ENCODE data around the gene THSD4.
"Not testable (repeated sequence)": the region's sequence is repeated elsewhere in the genome, so short reads cannot be mapped to it uniquely, and the experiment has no call there.

THSD4 gene

DNA sequence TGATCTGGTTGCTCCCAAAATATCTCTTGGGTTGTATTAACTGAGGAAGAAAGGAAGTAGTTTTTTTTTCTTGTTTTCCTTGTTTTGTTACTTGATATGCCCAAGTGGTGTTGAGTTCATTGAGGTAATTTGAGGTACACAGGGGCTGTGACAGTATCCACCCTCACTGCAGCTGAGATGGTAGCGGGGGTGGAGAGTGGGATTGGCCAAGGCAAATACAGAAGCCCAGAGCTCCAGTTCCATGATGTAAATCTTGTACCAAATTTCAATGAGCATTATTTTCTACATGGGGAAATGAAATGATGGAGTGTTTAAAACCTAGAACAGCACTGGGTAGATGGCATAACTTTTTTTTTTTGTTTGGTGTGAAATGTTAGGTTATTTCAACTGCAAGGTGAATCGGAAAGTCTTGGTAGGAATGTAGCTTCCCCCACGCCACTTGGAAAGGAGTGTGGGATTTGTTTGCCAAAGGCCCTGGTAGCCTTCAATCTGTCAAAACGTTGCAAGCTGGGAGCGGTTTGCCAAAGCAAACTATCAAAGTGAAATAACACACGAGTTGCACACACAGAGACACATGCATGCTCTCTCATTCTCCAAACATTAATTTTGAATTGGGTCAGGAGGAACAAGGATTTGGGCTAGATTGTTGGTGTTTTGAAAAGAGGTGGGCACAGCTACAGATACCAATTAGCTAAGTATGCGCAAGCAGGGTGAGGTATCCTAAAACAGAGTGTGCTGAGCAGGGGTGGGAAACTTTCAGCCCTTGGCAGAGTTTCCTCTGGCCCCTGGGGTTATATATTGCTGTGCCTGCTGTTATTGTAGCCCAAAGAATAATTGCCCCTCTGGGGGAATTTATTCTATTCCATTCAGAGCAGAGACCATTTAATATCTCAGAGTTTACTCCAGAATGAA lies 34.6 kb downstream of the THSD4 start:
- no peak for DNase-seq (ENCODE audit: low read depth)

DNA sequence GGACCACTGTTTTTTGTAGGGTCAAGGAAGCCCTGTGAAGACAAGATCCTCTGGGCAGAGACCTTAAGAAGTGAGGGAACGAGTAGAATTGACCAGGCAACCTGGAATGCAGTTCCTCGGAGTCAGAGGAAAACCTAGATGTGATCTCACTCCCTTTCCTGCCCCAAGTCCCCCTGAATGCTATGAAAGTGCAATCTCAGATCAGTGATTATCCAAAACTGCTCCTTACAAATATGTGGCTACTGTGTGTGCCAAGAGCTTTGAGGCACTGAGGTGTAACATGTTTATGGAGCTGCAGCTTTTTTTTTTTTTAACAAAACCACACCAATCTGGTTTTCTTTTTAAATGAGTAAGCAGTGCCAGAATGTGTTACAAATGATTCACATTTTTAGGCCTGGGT lies 35.8 kb downstream of the THSD4 start:
- DNase-seq (ENCODE audit: low read depth), result no peak

DNA sequence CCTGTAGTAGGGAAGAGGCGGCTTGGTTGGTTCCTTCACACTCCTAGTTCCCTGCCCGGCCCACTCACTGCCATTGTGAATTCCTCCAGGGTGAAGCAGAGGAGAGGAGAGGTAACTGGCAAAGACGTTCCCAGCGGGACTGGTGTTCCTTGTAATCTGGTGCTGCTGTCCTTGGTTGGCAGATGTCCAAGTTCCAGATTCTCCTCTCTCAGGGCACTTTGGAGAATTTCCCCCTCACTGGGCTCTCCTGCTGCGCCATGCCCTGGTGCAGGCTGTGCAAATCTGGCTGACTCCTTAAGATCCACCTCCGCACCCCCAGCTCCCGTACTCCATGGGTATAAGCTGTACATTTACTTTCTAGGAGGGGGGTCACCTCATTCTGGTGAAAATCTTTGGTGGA lies 37.3 kb downstream of the THSD4 start:
- DNase-seq (ENCODE audit: low read depth), result no peak

GRCh38 chr15:71153823-71154524 lies 38.7 kb downstream of the THSD4 start:
- no peak for DNase-seq (ENCODE audit: low read depth)

DNA sequence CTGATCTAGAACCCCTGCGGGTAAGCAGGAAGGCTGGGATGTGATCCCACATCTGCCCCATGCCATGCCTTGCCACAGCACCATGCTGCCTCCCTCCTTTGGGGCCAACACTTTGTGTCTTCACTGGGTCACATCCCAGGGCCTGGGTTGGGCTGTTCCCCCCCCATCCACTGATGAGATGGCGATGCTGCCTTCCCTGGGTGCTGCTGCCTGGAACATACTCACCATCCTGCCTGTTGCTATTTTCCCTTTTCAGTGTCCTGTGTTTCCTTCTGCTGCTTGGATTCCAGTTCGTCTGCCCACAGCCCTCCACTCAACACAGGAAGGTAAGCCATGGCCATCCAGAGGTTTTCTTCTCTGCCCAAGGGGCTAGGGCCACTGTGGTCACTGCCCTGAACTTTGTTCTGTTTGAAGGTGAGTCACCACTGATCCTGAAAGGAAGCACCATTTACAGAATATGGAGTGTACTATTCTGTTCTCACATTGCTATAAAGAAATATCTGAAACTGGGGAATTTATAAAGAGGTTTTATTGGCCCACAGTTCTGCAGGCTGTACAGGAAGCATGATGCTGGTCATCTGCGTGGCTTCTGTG lies 39.4 kb downstream of the THSD4 start:
- no peak for DNase-seq (ENCODE audit: low read depth)

GRCh38 chr15:71155534-71155933 lies 40.3 kb downstream of the THSD4 start:
- no peak for DNase-seq (ENCODE audit: low read depth)

- DNase-seq (ENCODE audit: low read depth), result no peak
Observed at GRCh38 chr15:71160976-71161375, 45.7 kb downstream of the THSD4 start.

DNA sequence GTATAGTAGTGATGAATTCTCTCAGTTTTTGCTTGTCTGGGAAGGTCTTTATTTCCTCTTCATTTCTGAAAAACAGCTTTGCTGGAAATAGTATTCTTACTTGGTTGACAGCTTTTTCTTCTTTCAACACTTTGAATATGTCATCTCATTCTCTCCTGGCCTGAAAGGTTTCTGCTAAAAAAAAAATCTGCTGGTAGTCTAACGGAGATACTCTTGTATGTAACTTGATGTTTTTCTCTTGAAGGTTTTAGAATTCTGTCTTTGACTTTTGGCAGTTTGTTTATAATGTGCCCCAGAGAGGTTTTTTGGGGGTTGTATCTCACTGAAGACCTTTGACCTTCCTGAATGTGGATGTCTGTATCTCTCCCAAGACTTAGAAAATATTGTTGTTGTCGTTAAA lies 47.0 kb downstream of the THSD4 start:
- DNase-seq (ENCODE audit: low read depth), result no peak

GRCh38 chr15:71164606-71165005 lies 49.3 kb downstream of the THSD4 start:
- DNase-seq (ENCODE audit: low read depth), result not testable (repeated sequence)

GRCh38 chr15:71167445-71168165 lies 52.3 kb downstream of the THSD4 start:
- no peak for DNase-seq (ENCODE audit: low read depth)

GRCh38 chr15:71168166-71168834 lies 53.0 kb downstream of the THSD4 start:
- DNase-seq (ENCODE audit: low read depth), result no peak

GRCh38 chr15:71170163-71170562 lies 54.9 kb downstream of the THSD4 start:
- DNase-seq (ENCODE audit: low read depth), result no peak

GRCh38 chr15:71171195-71171594 lies 55.9 kb downstream of the THSD4 start:
- DNase-seq (ENCODE audit: low read depth), result no peak

DNA sequence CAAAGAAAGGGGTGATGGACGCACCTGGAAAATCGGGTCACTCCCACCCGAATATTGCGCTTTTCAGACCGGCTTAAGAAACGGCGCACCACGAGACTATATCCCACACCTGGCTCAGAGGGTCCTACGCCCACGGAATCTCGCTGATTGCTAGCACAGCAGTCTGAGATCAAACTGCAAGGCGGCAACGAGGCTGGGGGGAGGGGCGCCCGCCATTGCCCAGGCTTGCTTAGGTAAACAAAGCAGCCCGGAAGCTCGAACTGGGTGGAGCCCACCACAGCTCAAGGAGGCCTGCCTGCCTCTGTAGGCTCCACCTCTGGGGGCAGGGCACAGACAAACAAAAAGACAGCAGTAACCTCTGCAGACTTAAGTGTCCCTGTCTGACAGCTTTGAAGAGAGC lies 59.1 kb downstream of the THSD4 start:
- not testable (repeated sequence) for DNase-seq (ENCODE audit: low read depth)

DNA sequence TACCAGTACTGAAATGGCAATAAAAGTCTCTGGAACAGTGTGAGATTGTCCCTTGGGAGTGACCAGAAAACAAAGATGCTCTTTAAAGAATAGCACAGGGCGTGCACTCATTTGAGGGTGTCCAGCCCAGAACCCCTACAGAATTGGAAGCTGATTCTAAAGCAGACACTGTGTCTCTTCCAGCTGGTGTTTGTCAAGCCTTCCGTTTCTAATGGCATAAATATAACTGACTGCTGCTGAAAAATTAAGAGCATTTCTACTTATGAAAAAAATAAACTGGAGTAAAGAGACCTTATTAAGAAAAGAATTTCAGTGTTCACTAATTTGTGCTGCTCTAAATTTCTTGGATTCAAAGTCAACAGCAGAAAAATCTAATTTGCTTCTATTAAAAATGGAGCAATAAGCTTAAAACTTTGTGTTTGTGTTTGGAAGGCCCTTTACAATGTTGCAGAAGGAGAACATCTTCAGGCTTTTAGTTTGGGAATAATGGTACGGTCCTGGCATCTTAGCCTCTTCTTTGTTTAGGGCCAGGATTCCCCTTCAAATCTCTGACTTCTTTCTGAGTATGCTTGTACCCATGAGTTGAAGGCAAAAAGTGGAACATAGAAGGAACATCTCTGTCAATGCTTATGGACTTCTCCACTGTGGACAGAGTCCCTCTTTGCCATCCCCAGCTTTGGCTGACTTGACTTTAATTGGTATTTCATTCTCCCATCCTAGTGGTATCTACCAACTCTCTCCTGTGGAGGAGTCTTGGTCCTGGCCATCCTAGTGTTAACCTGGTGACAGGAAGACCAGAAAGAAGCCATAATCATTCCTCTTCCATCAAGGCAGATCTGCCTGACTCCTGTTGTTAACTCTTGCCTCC lies 65.9 kb downstream of the THSD4 start:
- no peak for DNase-seq (ENCODE audit: low read depth)

GRCh38 chr15:71182522-71182921 lies 67.3 kb downstream of the THSD4 start:
- no peak for DNase-seq (ENCODE audit: low read depth)

- no peak for DNase-seq (ENCODE audit: low read depth)
Observed at GRCh38 chr15:71183063-71183462, 67.8 kb downstream of the THSD4 start.

DNA sequence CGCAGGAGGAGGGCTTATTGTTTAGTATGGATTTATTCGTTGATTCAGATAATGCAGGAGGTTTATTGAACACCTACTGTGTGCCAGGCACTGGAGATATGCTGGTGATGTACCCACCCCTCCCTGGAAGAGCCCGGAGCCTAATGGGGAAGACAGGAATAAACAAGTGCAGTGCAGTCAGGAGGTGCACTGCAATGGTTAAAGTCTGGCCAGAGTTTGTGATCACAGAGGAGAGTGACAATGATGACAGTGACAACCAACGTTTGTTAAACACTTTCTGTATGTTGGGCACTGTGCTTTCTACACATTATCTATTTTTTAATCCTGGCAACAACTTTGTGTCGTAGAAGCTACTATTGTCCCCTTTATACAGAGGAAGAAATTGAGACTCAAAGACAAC lies 70.4 kb downstream of the THSD4 start:
- no peak for DNase-seq (ENCODE audit: low read depth)

GRCh38 chr15:71186267-71186666 lies 71.0 kb downstream of the THSD4 start:
- no peak for DNase-seq (ENCODE audit: low read depth)

DNA sequence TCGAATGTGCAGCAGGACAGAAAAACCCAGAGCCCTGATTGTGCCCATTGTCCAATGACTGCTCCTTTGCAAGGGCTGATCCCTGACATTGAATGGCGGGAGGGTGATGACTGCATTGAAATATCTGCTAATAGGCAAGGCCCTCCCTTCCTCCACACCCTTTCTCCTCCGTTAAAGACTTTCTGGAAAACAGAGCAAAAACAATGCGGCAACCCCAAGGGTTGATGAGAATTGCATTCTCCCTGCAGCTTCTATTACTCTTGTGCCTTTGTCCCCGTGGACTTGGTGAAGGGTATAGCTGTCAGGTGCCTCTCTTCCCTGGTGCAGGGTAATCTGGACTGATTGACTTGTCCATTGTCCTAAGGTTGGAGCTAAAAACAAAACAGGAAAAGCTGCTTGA lies 71.8 kb downstream of the THSD4 start:
- DNase-seq (ENCODE audit: low read depth), result no peak

DNA sequence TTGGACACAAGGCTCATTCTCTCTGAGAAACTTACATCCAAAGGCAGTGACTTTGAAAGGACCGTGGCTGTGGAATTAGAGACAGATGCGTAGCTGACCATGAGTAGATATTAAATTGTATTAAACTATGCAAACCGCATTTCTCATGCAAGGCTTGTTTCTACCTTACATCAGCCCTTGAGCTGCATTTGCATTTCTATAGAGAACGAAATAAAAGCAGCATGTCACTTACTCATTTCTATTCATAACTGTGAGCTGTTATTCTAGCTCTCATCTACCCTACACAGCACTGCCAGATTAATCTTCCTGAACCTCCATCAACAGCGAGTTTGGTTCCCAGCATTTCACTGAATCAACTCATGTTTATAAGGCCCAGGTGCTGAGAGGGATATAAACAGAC lies 72.3 kb downstream of the THSD4 start:
- DNase-seq (ENCODE audit: low read depth), result no peak
